ENCODE results near the gene TCF3.

The TCF3 gene

GRCh38 chr19:1655131-1655981, 2.9 kb upstream of the TCF3 start:
- DNase-seq (ENCODE audit: extremely low read depth, low read depth) = no peak
- H3K4me3 ChIP-seq (replicated peaks; ENCODE audit: low read depth, low read length) = no peak overlapping the region
- TF ChIP-seq, protein P1, sequence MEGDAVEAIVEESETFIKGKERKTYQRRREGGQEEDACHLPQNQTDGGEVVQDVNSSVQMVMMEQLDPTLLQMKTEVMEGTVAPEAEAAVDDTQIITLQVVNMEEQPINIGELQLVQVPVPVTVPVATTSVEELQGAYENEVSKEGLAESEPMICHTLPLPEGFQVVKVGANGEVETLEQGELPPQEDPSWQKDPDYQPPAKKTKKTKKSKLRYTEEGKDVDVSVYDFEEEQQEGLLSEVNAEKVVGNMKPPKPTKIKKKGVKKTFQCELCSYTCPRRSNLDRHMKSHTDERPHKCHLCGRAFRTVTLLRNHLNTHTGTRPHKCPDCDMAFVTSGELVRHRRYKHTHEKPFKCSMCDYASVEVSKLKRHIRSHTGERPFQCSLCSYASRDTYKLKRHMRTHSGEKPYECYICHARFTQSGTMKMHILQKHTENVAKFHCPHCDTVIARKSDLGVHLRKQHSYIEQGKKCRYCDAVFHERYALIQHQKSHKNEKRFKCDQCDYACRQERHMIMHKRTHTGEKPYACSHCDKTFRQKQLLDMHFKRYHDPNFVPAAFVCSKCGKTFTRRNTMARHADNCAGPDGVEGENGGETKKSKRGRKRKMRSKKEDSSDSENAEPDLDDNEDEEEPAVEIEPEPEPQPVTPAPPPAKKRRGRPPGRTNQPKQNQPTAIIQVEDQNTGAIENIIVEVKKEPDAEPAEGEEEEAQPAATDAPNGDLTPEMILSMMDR (IDR thresholded peaks at IDR 0.05; ENCODE audit: low read depth, low read length, missing control alignments) = no peak

DNA sequence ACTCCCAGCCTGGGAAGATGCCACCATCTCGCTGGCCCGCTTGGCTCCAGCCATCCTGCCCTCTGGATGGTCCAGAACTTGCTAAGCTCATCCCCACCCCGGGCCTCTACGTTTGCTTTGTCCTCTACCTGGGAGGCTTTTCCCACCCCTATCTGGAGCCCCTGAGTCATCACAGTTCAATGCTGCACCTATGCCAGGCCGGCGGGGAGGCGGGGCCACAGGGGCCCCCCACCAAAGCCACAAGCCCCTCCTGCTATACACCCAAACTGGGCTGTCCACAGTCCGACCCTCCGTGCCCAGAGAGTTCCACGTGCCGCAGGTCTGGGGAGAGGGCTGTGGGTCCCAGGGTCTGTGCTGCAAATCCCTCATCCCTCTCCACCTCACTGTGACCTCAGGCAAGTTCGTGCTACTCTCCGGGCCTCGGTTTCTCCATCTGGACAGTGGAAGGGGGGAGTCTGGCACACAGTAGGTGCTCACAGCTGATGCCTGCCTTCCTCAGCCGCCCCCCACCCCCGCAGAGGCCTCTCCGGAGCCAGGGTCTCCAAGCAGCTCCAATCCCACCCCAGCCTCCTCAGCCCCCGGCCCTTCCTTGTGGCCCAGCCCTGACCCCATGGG, 1.9 kb upstream of the TCF3 start:
- TF ChIP-seq, protein P1 (IDR thresholded peaks at IDR 0.05; ENCODE audit: low read depth, low read length, missing control alignments) = no peak
- DNase-seq (ENCODE audit: extremely low read depth, low read depth) = no peak
- no peak overlapping the region for H3K4me3 ChIP-seq (replicated peaks; ENCODE audit: low read depth, low read length)

DNA sequence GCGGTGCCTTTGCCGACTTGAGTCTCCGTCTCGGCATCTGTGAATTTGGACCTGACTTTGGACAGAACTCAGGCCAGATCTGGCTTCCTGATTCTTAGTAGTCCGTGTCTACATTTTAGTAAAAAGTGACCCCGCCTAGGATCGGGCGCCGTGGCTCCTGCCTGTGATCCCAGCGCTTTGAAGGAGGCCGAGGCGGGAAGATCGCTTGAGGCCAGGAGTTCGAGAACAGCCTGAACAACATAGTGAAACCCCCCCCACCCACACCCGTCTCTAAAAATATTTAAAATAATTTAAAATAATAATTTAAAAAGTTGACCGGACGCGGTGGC, 849 bp upstream of the TCF3 start:
- peak overlapping the region; percentile 53 for H3K4me3 ChIP-seq (replicated peaks; ENCODE audit: low read depth, low read length)
- no peak for DNase-seq (ENCODE audit: extremely low read depth, low read depth)
- TF ChIP-seq, protein P1 (IDR thresholded peaks at IDR 0.05; ENCODE audit: low read depth, low read length, missing control alignments) = no peak

DNA sequence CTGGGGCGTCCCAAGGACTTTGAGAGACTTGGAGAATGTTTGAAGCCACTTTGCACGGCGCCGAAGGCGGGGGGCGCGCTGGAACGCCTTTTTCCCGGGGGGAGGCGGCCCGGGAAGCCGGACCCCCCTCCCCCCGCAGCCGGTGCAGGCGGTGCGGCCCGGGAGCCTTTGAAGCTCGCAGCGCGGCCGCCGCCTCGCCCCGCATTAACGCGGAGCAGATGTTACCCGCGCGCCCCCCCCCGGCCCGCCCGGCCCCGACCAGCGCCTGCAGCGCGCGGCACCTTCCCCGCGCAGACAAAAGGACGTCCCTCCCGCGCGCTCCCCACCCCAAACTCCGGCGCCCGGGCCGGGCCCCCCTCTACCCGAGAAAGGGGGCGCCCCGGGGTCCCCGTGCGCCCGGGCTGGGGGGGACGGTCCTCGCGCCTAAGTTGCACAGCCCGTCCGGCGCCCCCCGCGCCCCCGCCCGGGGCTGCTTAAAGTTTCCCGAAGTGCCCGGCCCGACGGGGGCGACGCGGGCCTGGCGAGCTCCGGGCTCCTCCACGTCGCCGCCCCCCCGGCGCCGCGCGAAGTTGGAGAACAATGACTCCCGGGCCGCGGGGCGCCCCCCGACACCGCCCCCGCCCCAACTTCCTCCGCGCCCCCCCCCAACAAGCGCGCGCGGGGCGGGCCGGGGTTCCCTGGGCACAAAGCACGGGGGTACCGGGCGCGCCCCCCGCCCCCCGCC, 685 bp downstream of the TCF3 start:
- DNase-seq (ENCODE audit: extremely low read depth, low read depth) = no peak
- TF ChIP-seq, protein P1 (IDR thresholded peaks at IDR 0.05; ENCODE audit: low read depth, low read length, missing control alignments) = no peak

DNA sequence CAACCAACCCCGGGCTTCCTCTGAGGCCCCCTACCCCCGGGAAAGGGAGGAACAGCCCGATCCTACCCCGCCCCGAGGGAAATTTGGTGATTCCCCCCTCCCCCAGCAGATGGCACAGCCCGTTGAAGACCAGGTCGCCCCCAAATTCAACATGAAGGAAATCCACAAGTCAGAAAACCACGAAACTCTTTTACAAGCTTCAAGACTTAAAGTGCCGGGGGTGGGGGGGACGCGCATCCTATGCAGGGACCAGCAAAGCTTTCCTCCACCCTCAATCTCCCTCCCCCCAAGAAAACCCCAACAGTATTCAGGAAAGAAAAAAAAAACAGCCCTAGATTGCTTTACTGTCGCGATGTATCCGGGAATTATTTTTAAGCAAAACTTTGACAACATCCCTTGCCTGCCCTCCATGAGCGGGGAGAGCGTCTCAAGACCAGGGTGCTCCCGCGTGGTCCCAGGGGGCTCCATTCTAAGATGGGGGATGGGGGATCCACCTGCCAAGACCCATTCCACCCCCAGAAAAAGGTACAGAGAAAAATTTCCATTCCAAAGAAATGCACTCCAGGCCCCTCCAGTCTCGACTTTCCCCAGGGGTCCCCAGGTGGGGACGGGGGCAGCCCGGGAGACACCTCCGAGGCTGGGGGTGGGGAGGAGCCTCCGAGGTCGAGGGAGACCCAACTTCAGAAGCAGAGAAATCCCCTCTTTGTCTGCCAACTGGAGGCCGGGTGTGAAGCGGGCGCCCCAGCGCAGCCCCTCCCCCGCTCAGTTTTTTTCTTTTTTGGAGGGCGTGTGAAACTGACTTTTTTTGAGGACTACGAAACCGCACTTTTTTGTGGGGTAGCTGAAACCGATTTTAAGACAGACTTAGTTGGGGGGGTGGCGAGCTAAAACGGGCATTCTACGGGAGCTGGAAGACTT, 1.5 kb downstream of the TCF3 start:
- TF ChIP-seq, protein P1 (IDR thresholded peaks at IDR 0.05; ENCODE audit: low read depth, low read length, missing control alignments) = no peak
- H3K4me3 ChIP-seq (replicated peaks; ENCODE audit: low read depth, low read length) = peak overlapping the region; percentile 82
- no peak for DNase-seq (ENCODE audit: extremely low read depth, low read depth)

More for the DNA sequence above, 685 bp downstream of the TCF3 start:
- H3K4me3 ChIP-seq (replicated peaks; ENCODE audit: low read depth, low read length) = peak overlapping the region; percentile 82

All from HFF-Myc (cell line).